ENCODE measurements around the gene GIPC3.

DNA sequence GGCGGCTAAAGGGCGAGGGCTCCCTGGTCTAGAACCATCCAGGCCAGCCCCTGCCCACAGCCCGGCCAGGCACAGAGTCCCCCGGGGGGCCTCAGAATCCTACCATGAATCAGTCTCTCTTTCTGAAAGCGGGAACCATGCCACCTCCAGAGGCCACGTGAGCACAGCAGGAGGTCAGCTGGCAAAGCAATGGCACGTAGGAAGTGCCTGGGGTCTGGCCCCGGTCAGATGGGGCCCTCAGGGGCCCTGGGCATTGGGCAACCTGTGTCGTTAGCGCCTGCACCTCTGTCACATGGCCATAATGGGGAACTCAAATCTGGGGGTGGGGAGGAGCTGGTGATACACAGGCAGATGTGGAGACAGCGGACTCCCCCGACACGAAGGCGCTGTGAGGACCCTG lies 36.7 kb upstream of the GIPC3 start:
- TF ChIP-seq, protein P1, sequence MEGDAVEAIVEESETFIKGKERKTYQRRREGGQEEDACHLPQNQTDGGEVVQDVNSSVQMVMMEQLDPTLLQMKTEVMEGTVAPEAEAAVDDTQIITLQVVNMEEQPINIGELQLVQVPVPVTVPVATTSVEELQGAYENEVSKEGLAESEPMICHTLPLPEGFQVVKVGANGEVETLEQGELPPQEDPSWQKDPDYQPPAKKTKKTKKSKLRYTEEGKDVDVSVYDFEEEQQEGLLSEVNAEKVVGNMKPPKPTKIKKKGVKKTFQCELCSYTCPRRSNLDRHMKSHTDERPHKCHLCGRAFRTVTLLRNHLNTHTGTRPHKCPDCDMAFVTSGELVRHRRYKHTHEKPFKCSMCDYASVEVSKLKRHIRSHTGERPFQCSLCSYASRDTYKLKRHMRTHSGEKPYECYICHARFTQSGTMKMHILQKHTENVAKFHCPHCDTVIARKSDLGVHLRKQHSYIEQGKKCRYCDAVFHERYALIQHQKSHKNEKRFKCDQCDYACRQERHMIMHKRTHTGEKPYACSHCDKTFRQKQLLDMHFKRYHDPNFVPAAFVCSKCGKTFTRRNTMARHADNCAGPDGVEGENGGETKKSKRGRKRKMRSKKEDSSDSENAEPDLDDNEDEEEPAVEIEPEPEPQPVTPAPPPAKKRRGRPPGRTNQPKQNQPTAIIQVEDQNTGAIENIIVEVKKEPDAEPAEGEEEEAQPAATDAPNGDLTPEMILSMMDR (tag by site-specific recombination; IDR thresholded peaks at IDR 0.05) = no peak
- TF ChIP-seq, protein P2, sequence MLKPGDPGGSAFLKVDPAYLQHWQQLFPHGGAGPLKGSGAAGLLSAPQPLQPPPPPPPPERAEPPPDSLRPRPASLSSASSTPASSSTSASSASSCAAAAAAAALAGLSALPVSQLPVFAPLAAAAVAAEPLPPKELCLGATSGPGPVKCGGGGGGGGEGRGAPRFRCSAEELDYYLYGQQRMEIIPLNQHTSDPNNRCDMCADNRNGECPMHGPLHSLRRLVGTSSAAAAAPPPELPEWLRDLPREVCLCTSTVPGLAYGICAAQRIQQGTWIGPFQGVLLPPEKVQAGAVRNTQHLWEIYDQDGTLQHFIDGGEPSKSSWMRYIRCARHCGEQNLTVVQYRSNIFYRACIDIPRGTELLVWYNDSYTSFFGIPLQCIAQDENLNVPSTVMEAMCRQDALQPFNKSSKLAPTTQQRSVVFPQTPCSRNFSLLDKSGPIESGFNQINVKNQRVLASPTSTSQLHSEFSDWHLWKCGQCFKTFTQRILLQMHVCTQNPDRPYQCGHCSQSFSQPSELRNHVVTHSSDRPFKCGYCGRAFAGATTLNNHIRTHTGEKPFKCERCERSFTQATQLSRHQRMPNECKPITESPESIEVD (tag by site-specific recombination; IDR thresholded peaks at IDR 0.05) = no peak
- no peak for TF ChIP-seq ZNF335 (tag by site-specific recombination; conservative IDR thresholded peaks at IDR 0.05)
- no peak for TF ChIP-seq TCF7L2 (IDR thresholded peaks at IDR 0.05; ENCODE audit: borderline replicate concordance, low read depth, low read length)
